Cardiac fibroblast (primary cell): ENCODE results near the gene FAM47E.

Experiments
- DNase-seq, 2 donors: peaks; one replicate each; pipeline versions ENCODE4 v3.0.0 to v3.0.0-alpha.2; 2010; ENCODE audit warnings: low read depth in 2 of 2
- H3K4me3 ChIP-seq, 2 donors: replicated peaks in 1 of 2; 1 replicate in 1 of 2; 2 replicates in 1 of 2; pipeline ENCODE4 v1.5.1; 2011; ENCODE audit warnings: low read depth in 2 of 2, low read length in 2 of 2, mild to moderate bottlenecking in 2 of 2, moderate library complexity in 1 of 2
- TF ChIP-seq, protein P1 (sequence below): IDR thresholded peaks from one replicate; pipeline ENCODE4 v1.5.1; 2011; ENCODE audit warnings: low read depth, mild to moderate bottlenecking, low read length, inconsistent platforms

Gene FAM47E, protein sequence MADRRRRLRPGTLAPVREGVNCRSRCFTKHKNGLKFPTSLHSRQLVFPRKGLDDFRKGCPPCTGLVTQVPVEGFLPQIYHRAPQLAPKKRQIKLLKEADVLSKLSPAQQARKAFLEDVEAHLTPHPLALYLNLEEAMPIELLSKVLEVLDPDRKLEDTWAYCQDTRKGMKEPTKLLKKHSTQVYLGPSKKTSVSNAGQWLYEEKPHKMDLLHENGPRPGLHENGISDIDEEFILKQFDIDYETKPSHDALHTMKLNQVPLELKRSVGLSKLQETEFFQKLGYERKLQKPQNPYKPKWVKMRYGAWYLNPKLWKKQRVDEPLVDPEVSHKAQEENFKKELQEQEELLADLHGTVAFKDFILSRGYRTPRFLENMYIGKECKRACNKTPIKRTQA

DNA sequence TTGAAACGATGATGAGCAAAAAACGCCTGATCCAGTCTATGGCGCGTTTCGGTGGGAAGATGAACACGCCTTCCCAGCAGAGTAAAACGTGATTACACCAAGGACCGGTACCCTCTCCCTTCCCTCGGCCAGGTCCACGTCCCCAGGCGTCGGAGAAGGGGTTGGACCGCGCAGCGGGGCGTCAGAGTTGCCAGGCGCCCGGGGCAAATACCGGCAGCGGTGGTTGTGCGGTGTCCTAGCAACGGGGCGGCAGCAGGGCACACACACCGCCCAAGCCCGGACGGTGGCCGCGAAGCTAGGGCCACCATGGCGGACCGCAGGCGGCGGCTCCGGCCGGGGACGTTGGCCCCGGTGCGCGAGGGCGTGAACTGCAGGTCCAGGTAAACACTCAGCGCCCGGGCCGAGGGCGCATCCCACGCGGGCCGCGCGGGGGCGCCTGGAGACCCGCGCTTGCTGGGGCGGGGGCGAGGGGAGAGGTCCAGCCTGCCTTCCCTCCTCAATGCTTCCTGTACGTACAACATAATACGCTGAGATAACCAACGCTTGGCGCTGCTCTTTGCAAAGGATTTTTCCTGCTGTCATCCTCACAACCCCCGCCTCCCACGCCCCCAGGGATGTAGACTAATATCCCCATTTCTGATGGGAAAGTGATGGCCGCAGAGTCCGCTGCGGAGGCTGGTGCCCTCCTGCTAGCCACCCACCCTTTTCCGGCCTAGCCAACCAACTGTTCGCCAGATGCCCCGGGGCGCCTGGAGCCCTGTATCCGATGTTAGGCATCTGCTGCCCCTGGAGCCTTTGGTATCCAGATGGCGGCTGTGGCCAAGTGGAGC lies at the start of gene FAM47E:
Gene FAM47E (plus strand): TSS at position 281 of the 830 bp plus-strand sequence. CDS start 26 bp downstream, at position 307.
- peak within 1 kb of the TSS; percentile 45 to 53 for H3K4me3 ChIP-seq
- TF ChIP-seq, protein P1, sequence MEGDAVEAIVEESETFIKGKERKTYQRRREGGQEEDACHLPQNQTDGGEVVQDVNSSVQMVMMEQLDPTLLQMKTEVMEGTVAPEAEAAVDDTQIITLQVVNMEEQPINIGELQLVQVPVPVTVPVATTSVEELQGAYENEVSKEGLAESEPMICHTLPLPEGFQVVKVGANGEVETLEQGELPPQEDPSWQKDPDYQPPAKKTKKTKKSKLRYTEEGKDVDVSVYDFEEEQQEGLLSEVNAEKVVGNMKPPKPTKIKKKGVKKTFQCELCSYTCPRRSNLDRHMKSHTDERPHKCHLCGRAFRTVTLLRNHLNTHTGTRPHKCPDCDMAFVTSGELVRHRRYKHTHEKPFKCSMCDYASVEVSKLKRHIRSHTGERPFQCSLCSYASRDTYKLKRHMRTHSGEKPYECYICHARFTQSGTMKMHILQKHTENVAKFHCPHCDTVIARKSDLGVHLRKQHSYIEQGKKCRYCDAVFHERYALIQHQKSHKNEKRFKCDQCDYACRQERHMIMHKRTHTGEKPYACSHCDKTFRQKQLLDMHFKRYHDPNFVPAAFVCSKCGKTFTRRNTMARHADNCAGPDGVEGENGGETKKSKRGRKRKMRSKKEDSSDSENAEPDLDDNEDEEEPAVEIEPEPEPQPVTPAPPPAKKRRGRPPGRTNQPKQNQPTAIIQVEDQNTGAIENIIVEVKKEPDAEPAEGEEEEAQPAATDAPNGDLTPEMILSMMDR: peak; percentile 1
- peak; percentile 19 to 61 for DNase-seq

DNA sequence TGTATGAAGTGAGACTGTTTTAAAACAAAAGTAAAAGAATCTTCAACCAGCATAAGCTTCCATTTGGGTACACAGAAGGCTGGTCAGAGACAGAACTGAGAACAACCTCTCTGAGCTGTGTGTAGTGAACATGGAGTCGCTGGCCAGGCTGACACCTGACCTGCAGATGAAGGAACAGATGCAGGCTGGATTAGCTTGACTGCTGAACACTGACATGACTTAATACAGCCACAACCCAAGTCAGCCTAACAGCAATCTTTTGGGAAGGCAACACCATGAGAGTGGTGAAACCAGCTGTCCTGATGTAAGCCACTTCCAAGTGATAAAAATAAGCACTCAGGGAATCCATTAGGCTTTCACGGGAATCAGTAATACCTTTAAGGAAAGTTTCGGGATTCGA lies 48.0 kb upstream of the FAM47E start:
- no peak for DNase-seq
- TF ChIP-seq, protein P1: no peak
- H3K4me3 ChIP-seq: no peak overlapping the region

DNA sequence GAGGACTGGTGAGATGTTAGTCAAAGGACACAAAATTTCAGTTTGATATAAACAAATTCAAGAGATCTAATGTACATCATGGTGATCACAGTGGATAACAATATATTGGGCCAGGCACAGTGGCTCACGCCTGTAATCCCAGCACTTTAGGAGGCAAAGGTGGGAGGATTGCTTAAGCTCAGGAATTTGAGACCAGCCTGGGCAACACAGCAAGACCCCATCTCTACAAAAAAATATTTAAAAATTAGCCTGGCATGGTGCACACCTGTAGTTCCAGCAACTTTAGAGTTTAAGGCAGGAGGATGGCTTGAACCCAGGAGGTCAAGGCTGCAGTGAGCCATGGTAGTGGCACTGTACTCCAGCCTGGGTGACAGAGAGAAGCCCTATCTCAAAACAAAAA lies 46.6 kb upstream of the FAM47E start:
- TF ChIP-seq, protein P1: no peak
- no peak for DNase-seq
- no peak overlapping the region for H3K4me3 ChIP-seq

DNA sequence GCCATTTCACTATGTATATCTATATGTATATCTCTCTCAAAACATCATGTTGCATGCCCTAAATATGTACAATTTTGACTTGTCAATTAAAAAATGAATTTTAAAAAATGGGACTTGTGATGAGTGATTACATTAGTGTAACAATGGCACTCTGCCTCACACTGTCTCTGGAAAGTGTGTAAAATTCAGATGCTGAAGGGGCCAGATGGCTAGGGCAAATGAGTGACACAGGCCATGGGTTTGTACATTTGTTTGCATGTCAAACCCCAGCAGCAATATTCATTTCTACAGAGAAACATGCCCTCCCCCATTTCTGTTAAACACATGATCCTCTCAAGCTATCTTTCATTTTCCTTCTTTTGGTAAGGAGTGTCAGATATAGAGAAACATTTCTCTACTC lies 46.0 kb upstream of the FAM47E start:
- H3K4me3 ChIP-seq: no peak overlapping the region
- TF ChIP-seq, protein P1: no peak
- DNase-seq: no peak

DNA sequence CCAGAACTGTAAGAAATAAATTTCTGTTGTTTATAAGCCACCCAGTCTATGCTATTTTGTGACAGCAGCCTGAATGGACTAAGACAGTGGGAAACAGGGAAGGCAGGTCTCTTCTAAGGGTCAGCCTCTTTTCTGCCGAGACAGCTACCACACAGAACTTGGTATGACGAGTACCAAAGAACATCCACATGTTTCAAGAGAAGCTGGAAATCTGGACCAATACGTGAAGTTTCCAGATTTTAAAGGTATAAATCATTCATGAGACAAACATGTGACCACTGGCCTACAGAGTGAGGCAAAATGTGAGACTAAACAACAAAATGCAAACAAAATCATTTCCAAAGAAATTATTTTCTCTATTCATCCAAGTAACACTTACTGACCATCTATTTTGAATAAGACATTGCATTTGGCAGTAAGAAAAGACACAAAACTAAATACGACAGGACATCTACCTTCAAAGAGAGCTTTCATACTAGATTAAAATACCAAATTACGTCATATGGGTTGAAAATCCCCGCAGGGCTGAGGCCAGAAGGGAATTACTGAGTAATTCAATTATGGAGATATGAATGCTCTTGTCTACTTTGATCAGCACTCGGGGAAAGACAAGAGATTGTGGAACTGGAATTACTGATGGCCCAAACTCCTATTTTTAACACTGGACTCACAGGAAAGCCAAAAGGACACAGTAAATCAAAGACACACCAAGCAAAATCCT lies 45.1 kb upstream of the FAM47E start:
- no peak overlapping the region for H3K4me3 ChIP-seq
- DNase-seq: peak in 1 of 2 donors; percentile 77
- TF ChIP-seq, protein P1: no peak

DNA sequence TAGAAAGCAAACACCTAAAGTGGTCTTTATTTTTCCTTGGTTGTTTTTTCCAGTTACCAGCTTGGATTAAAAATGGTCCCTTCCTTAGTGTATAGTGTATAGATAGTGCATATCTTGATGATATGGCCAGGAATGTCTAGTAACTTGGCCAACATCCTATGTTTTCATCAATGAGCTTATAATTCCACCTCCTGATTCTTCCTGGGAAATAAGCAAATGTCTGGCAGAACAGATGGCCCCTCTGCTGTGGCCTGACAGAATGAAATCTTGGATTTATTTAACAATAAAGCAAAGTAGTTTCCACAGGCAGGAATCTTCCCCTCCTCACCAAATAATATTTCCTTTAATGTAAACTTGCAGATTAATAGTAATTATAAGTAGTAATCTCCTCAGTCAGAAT lies 44.0 kb upstream of the FAM47E start:
- TF ChIP-seq, protein P1: no peak
- no peak overlapping the region for H3K4me3 ChIP-seq
- no peak for DNase-seq
